SH-SY5Y (cell line): ENCODE measurements around the gene UBD.

Experiments used
- GATA2 ChIP-seq: IDR thresholded peaks from 2 replicates; pipeline ENCODE4 v1.6.1; 2011; ENCODE audit warnings: mild to moderate bottlenecking, low read depth, low read length
- GATA3 ChIP-seq: IDR thresholded peaks from 2 replicates; pipeline ENCODE4 v1.6.1; 2011; ENCODE audit warnings: low read depth, mild to moderate bottlenecking, low read length, moderate library complexity

GRCh38 chr6:29598172-29598747 lies 38.7 kb upstream of the UBD start:
- no peak for TF ChIP-seq GATA2
- TF ChIP-seq GATA3: no peak
